Tongue (tissue), 2 donors: ENCODE data around the gene TEKTIP1. TPM values are rescaled to one million over a fixed set of nuclear protein-coding genes. Genes with fewer than 3 reads are reported as not detected.
A peak's percentile ranks its signal among the peaks of the same experiment; 100 is the strongest.
"Not testable (repeated sequence)": the region's sequence is repeated elsewhere in the genome, so short reads cannot be mapped to it uniquely, and the experiment has no call there.

Experiments
- DNase-seq: peaks from one replicate; pipeline ENCODE4 v3.0.0-alpha.2; 2015
- total RNA-seq: library from RNA; depleted of rRNA; stranded (reverse); fragments of >200 nt; gene quantifications from one replicate; pipeline ENCODE4 v1.2.3, GENCODE V29; 2014

Gene TEKTIP1
- total RNA-seq, 1 donor from 2014 or later: not detected

DNA sequence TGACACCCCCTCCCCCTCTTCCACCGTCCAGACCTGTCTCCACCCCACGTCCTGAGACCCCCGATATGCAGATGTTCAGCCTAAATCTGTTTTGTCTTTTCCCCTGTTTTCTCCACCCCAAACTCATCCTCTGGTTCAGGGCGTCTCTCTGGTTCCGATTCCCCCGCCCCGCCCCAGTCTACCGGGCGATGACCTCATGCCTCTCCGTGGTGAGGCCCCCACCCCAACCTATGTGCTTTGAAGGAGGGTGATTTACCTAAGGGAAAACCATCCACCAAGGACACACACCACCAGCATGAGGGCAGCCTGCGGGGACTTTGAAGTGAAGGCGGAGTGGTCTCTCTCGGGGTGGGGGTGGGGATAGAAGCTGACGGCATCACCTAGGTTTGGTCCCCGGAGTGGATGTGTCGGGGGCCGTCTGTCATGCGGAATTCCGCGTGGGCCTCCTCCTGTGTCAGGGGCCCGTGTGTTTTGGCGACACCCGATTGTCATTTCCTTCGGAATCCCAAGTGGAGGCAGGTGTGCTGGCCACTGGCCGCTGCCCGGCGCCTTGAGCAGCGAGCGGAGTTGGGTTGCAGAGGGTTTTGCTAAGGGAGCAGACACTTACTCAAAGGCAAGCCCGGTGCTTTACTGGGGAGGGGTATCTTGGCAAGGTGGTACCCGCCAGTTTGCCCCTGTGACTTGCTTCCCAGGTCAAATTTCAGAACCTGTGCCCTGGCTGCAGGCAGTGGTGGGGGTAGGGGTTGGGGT lies 31.4 kb upstream of the TEKTIP1 start:
- DNase-seq: peak; percentile 51

- not testable (repeated sequence) for DNase-seq
Measured at GRCh38 chr19:3508121-3508661, 30.8 kb upstream of the TEKTIP1 start.

DNA sequence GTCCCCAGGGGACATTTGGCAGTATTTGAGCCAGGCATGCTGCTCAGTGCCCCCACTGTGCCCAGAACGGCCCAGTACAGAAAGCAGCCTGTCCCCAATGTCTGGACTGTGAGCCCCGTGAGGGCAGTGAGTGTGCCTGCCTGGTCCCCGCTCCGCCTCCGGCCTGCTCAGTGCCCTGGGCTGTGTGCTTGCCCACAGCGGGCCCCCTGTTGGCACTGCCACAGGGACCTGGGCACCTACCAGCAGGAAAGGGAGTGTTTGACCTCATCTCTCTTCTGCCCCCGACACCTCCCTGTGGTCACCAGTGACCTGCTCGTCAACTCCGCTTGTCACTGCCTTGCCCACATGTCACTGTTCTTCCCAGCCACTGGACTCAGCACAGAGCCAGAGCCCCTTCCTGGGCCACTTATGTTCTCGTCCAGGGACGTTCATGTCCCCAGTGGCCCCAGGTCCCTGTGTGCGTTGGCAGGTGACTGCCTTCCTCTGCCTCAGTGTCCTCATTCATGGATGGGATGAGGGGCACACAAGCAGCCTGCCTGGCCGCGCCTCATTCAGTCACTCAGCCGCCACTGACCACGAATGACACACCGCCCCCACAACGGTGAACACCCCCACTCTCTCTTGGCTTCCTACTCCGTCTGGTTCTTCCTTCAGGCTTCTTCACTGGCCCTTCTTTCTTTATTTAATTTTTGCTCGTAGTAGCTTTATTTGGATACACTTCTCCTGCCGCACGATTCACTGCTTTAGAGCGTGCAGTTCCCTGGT lies 30.0 kb upstream of the TEKTIP1 start:
- DNase-seq: no peak

DNA sequence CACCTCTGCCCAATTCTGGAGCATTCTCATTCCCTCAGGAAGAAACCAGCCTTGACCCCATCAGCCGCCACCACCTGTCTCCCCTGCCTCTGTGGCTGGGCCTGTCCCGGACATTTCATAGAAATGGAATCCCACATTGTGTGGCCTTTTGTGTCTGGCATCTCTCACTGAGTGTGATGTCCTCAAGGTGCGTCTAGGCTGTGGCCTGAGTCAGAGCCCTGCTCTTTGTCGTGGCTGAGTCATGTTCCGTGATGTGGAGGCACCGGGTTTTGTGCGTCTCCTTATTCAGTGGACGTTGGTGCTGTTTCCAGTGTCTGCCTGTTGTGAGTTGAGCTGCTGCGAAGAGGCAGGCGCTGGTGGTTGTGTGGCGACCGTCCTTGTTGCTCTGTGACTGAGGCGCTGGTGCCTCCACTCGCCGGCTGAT lies 29.4 kb upstream of the TEKTIP1 start:
- DNase-seq: no peak

GRCh38 chr19:3510727-3511126 lies 28.2 kb upstream of the TEKTIP1 start:
- DNase-seq: no peak

DNA sequence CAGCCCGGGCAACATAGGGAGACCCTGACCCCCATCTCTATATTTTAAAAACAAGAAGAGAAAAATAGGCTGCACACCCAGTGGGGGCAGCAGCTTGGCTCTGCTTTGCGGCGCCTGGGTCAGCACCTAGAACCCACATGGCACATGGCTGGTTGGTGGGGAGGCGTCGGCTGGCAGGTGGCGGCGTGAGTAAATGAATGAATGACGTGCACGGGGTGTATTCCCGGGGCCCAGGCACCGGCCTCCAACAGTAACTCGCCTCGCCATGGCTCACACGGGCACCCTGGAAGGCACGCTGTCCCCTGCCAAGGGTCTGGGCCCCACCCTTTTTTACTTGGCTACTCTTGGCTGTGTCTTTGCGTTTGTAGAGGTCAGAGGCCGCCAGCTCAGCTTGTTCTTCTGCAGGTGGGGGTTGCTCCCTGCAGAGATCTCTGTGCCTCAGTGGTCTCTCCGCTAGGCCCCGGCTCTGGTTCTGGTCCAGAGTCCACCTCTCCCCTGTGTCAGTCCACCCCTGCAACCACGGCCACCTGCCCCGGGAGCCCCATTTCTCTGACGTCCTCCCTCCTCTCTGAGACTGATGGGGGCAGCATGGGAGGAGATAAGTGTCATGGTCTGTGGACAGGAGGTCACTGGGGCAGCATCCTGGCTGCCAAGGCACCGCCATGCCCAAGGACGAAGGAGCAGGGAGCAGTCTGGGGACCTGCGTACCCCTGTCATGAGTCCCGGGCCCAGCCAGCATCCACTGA lies 27.3 kb upstream of the TEKTIP1 start:
- DNase-seq: no peak

DNA sequence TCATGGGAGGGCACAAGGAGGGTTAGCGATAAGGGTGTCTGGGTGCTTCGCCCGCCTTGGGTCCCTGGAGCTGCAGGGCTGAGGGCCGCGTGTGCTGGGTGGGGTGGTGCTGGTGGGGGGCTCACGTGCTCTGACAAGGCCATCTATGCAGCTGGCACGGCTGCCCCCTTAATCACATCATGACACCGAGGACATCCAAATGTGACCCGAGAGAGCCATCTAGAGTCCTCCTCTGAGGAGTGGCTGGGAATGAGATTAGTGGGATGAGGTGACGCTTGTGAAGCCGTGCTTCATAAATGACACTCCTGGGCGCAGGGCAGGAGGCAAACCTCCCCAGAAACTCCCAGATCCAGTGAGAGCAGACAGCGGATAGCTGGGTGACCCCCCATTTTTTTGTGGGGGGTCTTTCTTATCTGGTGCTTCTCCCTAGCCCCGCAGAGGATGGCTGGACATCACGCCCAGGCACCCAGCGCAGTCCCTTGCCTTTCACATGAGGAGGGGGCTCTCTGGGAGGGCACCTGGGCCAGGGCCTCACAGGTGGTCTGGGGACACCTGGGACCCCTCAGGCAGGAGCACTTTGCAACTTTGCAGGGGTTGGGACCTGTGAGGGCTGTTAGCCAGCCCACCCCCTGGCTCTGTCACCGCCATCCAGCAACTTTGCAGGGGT lies 26.3 kb upstream of the TEKTIP1 start:
- no peak for DNase-seq

DNA sequence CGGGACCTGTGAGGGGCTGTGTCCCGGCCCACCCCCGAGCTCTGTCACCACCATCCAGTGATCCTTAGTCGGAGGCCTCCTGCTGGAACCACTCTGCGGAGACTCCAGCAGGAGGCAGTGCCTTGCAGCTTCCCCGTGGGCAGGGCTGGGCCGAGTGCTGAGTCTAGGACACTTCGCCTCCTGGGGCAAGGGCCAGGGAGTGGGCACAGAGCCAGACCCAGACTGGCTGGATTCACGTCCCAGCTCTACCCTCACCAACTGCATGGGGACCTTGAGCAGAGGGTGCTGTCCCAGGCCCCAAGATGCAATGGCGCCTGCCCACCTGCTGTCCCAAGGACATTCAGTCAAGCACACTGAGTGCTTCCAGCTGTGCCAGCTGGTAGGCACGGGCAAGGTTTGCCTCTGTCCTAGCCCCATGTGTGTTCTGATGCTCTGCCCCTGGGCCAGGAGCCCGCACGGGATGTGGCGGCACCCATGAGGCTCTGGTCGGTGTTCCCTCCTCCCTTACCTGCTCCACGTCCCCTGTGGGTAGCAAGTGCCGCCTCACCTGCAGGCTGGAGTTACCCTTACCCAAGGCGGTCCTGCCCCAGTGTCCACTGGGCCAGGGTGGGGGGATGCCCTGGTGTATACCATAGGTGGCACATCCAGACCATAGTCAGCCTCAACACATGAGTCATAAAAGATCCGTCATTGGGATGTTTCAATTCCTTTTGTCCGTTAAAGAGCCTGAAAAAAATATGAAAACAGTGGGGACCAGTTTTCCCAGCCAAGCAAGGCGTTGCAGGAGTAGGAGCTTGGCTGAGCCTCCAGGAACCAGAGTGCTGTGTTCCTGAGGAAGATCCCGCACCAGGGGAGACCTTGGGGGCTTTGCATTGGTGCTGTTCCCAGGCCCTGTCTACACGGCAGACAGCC lies 25.5 kb upstream of the TEKTIP1 start:
- DNase-seq: no peak

GRCh38 chr19:3514930-3515329 lies 24.0 kb upstream of the TEKTIP1 start:
- no peak for DNase-seq

DNA sequence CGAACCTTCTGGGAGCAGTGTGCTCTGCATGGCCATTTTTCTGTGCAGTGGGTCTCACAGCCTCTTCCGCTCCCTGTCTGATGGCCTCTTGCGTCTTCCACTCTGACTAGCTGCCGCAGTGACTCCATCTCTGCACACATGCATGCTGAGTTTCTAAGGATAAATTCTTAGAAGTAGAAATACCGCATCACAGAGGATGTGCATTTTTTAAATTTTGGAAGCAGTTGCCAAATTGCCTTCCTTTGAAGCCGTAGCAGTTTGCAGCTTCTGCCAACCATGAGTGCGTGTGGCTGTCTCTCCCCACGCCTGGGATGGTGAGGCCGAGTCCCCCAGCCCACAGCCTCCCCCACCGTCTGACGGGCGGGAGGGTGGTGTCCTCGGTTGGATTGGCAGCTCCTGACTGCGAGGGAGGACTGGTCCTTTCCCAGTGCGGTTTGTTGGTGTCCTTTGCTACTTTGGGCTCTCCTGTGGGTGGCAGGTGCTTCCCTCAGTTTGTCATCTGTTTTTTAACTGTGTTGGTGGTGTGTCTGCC lies 23.0 kb upstream of the TEKTIP1 start:
- DNase-seq: no peak

DNA sequence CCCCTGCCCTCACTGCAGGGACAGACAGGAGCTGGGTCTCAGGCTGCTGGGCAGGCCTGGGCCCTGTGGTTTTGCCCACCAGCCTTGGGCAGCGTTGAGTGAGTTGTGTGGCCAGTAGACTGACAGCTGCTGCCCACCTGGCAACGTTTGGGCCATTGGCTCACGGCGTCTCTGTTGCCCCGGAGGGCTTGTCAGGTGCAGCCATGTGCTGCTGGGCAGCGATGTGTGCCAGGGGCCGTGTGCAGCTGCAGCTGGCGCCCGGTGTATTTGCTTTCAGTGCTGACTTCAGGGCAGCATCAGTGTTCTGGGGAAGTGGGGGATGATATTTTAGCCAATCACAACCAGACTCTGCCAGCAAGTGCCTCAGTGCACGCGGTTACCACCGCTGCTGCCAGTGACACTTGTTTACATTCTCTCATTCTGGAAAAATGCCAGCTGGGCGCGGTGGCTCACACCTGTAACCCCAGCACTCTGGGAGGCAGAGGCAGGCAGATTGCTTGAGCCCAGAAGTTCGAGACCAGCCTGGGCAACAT lies 22.2 kb upstream of the TEKTIP1 start:
- DNase-seq: peak; percentile 53

GRCh38 chr19:3517638-3518037 lies 21.3 kb upstream of the TEKTIP1 start:
- no peak for DNase-seq

GRCh38 chr19:3518255-3518654 lies 20.7 kb upstream of the TEKTIP1 start:
- no peak for DNase-seq

- DNase-seq: no peak
Measured at GRCh38 chr19:3518659-3519058, 20.3 kb upstream of the TEKTIP1 start.

GRCh38 chr19:3519126-3519525 lies 19.8 kb upstream of the TEKTIP1 start:
- DNase-seq: no peak

DNA sequence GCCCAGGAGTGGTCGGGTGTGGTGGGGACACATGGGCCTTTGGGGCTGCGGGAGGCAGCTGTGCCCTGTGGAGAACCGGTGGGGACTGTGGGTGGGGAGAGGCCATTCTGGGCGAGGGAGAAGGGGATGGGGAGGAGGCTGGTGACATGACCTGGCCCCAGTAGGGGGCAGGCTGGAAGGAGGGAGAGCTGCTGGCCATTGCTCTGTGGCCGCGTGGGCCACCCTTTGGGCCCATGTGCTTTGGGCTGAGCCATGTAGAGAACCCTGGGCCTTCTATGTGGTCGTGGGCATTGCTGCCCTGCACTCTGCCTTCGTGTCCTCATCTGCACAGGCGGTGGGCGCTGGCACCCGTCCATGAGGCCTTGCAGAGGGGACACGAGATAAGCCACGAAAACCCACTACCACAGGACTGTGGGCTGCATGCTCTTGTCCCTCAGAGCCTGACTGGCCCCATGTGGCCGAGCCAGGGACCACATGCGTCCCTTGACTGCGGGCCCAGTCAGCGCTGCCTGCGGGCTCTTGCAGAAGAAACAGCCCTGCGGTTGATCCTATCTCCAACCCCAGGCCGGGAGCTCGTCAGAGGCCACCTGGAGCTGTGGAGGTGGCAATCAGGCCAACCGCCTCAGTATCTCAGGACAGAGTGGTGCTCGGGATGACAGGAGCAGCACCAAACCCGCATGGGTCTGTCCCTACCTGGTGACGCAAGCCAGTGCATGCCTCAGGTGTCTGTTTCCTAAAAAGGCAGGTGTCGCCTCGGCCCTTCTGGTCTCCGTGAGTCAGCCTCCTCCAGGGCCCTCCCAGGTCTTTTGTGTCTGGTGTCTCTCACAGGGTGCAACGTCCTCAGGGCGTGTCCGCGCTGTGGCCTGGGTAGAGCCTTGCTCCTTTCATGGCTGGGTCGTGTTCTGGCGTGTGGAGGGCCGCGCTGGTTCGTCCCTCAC lies 18.5 kb upstream of the TEKTIP1 start:
- peak; percentile 58 for DNase-seq

- no peak for DNase-seq
Measured at GRCh38 chr19:3521104-3521445, 17.9 kb upstream of the TEKTIP1 start.

DNA sequence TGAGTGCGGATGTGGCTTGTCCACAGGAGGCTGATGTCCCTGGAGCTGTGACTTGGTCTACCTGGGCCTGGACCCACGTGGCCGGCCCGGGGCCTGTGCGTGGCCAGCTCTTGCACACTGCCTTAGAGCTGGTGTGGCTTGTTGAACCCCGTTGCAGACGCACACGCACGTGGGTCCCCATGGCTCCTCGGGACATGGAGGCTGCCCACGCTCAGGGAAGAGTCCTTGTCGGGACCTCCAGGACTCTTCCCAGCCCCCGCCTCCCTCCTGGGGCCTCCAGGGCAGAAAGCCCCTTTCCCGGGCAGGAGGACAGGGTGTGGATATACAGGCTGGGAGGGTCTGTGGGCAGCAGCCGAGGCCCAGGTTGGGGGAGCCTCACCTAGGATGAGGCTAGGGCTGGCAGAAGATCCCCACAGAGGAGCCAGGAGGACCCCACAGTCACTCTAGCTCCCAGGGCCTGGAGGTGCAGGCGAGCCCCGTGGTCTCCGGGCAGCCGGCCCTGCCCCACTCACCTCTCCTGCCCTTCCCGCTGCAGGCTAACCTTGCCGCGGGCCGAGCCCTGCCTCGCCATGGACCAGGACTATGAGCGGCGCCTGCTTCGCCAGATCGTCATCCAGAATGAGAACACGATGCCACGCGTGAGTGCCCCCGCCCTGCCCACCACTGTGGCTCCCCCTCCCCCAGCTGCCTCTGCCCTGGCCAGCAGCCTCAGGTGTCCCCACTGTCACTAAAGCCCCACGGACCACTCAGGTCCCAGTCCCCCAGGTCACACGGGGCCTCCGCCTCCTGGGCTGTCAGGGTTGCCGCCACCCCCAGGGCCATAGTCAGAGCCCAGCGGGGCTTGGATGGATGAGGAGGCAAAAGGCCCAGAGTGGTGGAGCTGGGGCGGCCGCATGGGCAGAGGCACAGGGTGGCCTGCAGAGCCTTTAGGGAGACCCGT lies 16.3 kb upstream of the TEKTIP1 start:
- no peak for DNase-seq
